ENCODE measurements around the gene HOXA9. TPM values are rescaled to one million over a fixed set of nuclear protein-coding genes. Genes with fewer than 3 reads are reported as not detected.

Gene HOXA9
- polyA plus RNA-seq, 1 donor (not counting 4 experiments of a cell fraction or from before 2014, with no cell fraction given) = 28.1 TPM

DNA sequence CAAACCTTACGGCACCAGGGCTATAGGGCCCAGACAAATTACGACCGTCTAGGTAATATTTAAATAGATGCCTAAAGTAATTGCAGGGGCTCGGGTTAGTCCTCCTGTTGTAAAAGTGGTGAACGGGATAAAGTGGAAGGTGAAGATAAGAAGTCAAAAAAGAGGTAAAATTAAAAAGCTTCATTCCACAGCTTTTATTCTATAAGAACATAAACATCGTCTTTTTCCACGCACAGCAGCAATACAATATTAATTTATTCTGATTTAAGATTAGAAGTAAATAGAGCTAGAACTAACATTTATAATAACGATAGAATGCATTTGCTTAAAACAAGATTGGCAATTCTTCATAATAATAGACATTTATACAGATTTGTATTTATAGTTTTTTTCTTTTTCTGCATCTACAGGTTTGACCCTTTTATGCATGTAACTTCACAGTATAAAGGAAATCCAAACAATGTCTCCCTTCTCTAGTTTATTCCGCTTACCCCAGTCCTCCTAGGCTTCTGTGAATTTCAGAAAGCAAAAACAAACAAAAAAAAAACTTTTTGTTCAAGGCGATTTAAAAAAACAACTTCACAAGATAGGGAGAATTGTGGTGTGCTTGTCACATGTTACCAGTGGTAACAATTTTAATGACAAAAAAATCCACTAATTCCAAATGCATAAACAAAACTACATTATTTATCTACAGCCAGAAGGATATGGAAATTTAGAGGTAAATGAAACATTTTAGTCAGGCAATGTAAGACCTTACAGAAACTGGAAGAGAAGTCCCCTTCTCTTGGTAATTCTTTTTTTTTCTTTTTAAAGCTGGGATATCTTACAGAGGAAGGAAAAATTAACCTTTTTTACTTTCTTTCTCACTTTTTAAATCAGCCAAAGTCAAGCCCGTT lies 5.3 kb upstream of the HOXA9 start:
- H3K9me1 ChIP-seq (ENCODE audit: control insufficient read depth, extremely low read depth, insufficient read depth, low read length) = no peaks in the 10 kb centered on the region
- dilution Hi-C loops (cut with MboI; ENCODE audit: extremely low pct_ligation_motif_present, low sequenced_read_pairs) = no loop called here
- peaks cover 32% of the 10 kb centered on the region for H3K4me1 ChIP-seq (ENCODE audit: control insufficient read depth, extremely low read depth, insufficient read depth, low read length)
- H3K27ac ChIP-seq (ENCODE audit: control insufficient read depth, insufficient read depth, low read length) = peak overlapping the region; percentile 87
- peak overlapping the region; percentile 83 for H3K9ac ChIP-seq (ENCODE audit: control insufficient read depth, extremely low read depth, insufficient read depth, low read length)
- peaks cover 69% of the 10 kb centered on the region for H3K79me2 ChIP-seq (ENCODE audit: control insufficient read depth, insufficient read depth, low read length)
- H3K4me3 ChIP-seq (ENCODE audit: control insufficient read depth in 2 of 3, extremely low read depth in 1 of 3, insufficient read depth in 2 of 3, low read depth in 1 of 3, low read length in 3 of 3) = peak overlapping the region; percentile 78 to 94 (median 84)
- no peak overlapping the region for H2AFZ ChIP-seq (ENCODE audit: control insufficient read depth, low read length)
- H3K27me3 ChIP-seq (ENCODE audit: control insufficient read depth, extremely low read depth, insufficient read depth, low read length) = peaks cover 6% of the 10 kb centered on the region
- DNase-seq (ENCODE audit: low read depth, low spot score) = no peak
- no peaks in the 10 kb centered on the region for H4K20me1 ChIP-seq (ENCODE audit: control insufficient read depth, extremely low read depth, insufficient read depth, low read length)
- TF ChIP-seq EZH2 (IDR thresholded peaks at IDR 0.05; ENCODE audit: low read length) (no peak), CTCF (optimal IDR thresholded peaks at IDR 0.05 in 1 of 3, IDR thresholded peaks at IDR 0.05 in 1 of 3, conservative IDR thresholded peaks at IDR 0.05 in 1 of 3; ENCODE audit: extremely low read depth in 1 of 3, insufficient read depth in 2 of 3, low read length in 3 of 3) (no peak)
- FAIRE-seq = no peak
- peak overlapping the region; percentile 98 for H3K4me2 ChIP-seq (ENCODE audit: control insufficient read depth, extremely low read depth, insufficient read depth, low read depth, low read length)
- no peaks in the 10 kb centered on the region for H3K9me3 ChIP-seq (ENCODE audit: control insufficient read depth, low read depth, low read length)
- H3K36me3 ChIP-seq (ENCODE audit: control insufficient read depth in 2 of 2, extremely low read depth in 1 of 2, insufficient read depth in 2 of 2, low read length in 2 of 2) = peaks cover 0 to 4% of the 10 kb centered on the region in 2 experiments

- peak overlapping the region; percentile 83 for H3K9ac ChIP-seq (ENCODE audit: control insufficient read depth, extremely low read depth, insufficient read depth, low read length)
- no peak for FAIRE-seq
- peaks cover 32% of the 10 kb centered on the region for H3K4me1 ChIP-seq (ENCODE audit: control insufficient read depth, extremely low read depth, insufficient read depth, low read length)
- dilution Hi-C loops (cut with MboI; ENCODE audit: extremely low pct_ligation_motif_present, low sequenced_read_pairs) = no loop called here
- TF ChIP-seq CTCF (optimal IDR thresholded peaks at IDR 0.05 in 1 of 3, IDR thresholded peaks at IDR 0.05 in 1 of 3, conservative IDR thresholded peaks at IDR 0.05 in 1 of 3; ENCODE audit: extremely low read depth in 1 of 3, insufficient read depth in 2 of 3, low read length in 3 of 3) = no peak
- no peak for TF ChIP-seq EZH2 (IDR thresholded peaks at IDR 0.05; ENCODE audit: low read length)
- H3K36me3 ChIP-seq (ENCODE audit: control insufficient read depth in 2 of 2, extremely low read depth in 1 of 2, insufficient read depth in 2 of 2, low read length in 2 of 2) = peaks cover 0 to 4% of the 10 kb centered on the region in 2 experiments
- peak overlapping the region; percentile 98 for H3K4me2 ChIP-seq (ENCODE audit: control insufficient read depth, extremely low read depth, insufficient read depth, low read depth, low read length)
- no peaks in the 10 kb centered on the region for H3K9me1 ChIP-seq (ENCODE audit: control insufficient read depth, extremely low read depth, insufficient read depth, low read length)
- no peak for DNase-seq (ENCODE audit: low read depth, low spot score)
- peak overlapping the region; percentile 53 for H2AFZ ChIP-seq (ENCODE audit: control insufficient read depth, low read length)
- H3K9me3 ChIP-seq (ENCODE audit: control insufficient read depth, low read depth, low read length) = no peaks in the 10 kb centered on the region
- peaks cover 77% of the 10 kb centered on the region for H3K79me2 ChIP-seq (ENCODE audit: control insufficient read depth, insufficient read depth, low read length)
- H3K4me3 ChIP-seq (ENCODE audit: control insufficient read depth in 2 of 3, extremely low read depth in 1 of 3, insufficient read depth in 2 of 3, low read depth in 1 of 3, low read length in 3 of 3) = peak overlapping the region; percentile 78 to 94 (median 84)
- peak overlapping the region; percentile 87 for H3K27ac ChIP-seq (ENCODE audit: control insufficient read depth, insufficient read depth, low read length)
- H4K20me1 ChIP-seq (ENCODE audit: control insufficient read depth, extremely low read depth, insufficient read depth, low read length) = no peaks in the 10 kb centered on the region
- peaks cover 2% of the 10 kb centered on the region for H3K27me3 ChIP-seq (ENCODE audit: control insufficient read depth, extremely low read depth, insufficient read depth, low read length)
Measured at GRCh38 chr7:27169658-27170425, 4.5 kb upstream of the HOXA9 start.

Measured in keratinocyte (primary cell).